HepG2 (cell line): ENCODE measurements around the gene SYNE1. TPM values are rescaled to one million over a fixed set of nuclear protein-coding genes. Genes with fewer than 3 reads are reported as not detected.
A peak's percentile ranks its signal among the peaks of the same experiment; 100 is the strongest.

ENCODE experiments used
- CHD4 ChIP-seq: fragments of 200-600 bp; sonication (generic); IDR thresholded peaks from 2 replicates; pipeline ENCODE4 v1.7.0; 2017; ENCODE audit warnings: mild to moderate bottlenecking, low read length, borderline replicate concordance
- DDIT3 ChIP-seq: sonication (generic); formaldehyde crosslinking; IDR thresholded peaks from 2 replicates; pipeline ENCODE4 v1.4.0; 2020; ENCODE audit warnings: mild to moderate bottlenecking, missing genetic modification reagents
- NFKB2 ChIP-seq: sonication (generic); formaldehyde crosslinking; IDR thresholded peaks from 2 replicates; pipeline ENCODE4 v1.4.0; 2020; ENCODE audit warnings: missing genetic modification reagents, borderline replicate concordance
- POGK ChIP-seq: sonication (generic); formaldehyde crosslinking; conservative IDR thresholded peaks from 2 replicates; pipeline ENCODE4 v1.8.0; 2022; ENCODE audit warnings: mild to moderate bottlenecking, moderate library complexity, missing genetic modification reagents
- TFE3 ChIP-seq: IDR thresholded peaks from 2 replicates; pipeline ENCODE4 v1.6.1; 2016
- U2AF1 ChIP-seq: fragments of 200-400 bp; formaldehyde crosslinking; optimal IDR thresholded peaks from 2 replicates; pipeline ENCODE3; 2017; ENCODE audit warnings: mild to moderate bottlenecking, low read depth, low read length
- ZNF143 ChIP-seq: sonication (generic); formaldehyde crosslinking; IDR thresholded peaks from 2 replicates; pipeline ENCODE4 v1.4.0; 2020; ENCODE audit warnings: missing genetic modification reagents
- ZNF460 ChIP-seq: sonication (generic); formaldehyde crosslinking; IDR thresholded peaks from 2 replicates; pipeline ENCODE4 v1.5.1; 2020; ENCODE audit warnings: missing genetic modification reagents, mild to moderate bottlenecking, borderline replicate concordance
- polyA plus RNA-seq, 8 experiments: library from polyadenylated mRNA; depleted of rRNA in 3 of 8; stranded (reverse) in 7 of 8; unstranded in 1 of 8; fragments of >200 nt; fragmentation: Illumina TruSeq in 4 of 8; extraction: Trizol in 4 of 8; gene quantifications; 2 replicates each; pipeline versions ENCODE4 v1.2.1 to v1.2.3, GENCODE V29; 2011 to 2016; ENCODE audit warnings: low read depth in 4 of 8, missing spikeins in 1 of 8, mixed read lengths in 1 of 8; ENCODE audit not compliant: insufficient read depth in 1 of 8
- total RNA-seq, 5 experiments: library from RNA; depleted of rRNA; stranded (reverse); fragments of >200 nt; fragmentation: Illumina TruSeq; extraction: Trizol; gene quantifications; 2 replicates each; pipeline ENCODE4 v1.2.3, GENCODE V29; 2016; ENCODE audit warnings: low read depth in 1 of 5

SYNE1 gene
- total and polyA plus RNA-seq, 2 of the 13 experiments (the other 11 are each of a cell fraction or from before 2014, with no cell fraction given), result 5.5 to 15.9 TPM

- peak; percentile 39; the same call in 1 of the 2 replicates for TF ChIP-seq NFKB2 (CRISPR knock-in tag)
- no peak for TF ChIP-seq DDIT3 (CRISPR knock-in tag)
- TF ChIP-seq U2AF1, result no peak
- TF ChIP-seq POGK, result no peak
- TF ChIP-seq TFE3 (CRISPR knock-in tag), result no peak; the same call in 1 of the 2 replicates
- no peak for TF ChIP-seq ZNF143 (CRISPR knock-in tag)
- no peak for TF ChIP-seq CHD4
- peak; percentile 26; the same call in 1 of the 2 replicates for TF ChIP-seq ZNF460 (CRISPR knock-in tag)
Measured at GRCh38 chr6:152380993-152381898, 255.9 kb downstream of the SYNE1 start (continued).
